Body of pancreas (tissue), 4 donors: Measurements from ENCODE around the gene MKS1.

Experiments
- CTCF ChIP-seq, 7 experiments: fragments of 450-650 bp in 4 of 7; fragments of 200-600 bp in 3 of 7; sonication (generic) in 3 of 7; IDR thresholded peaks; one replicate each; pipeline ENCODE4 v1.5.1; 2016 to 2019; ENCODE audit warnings: antibody characterized with exemption in 7 of 7
- POLR2A ChIP-seq, 3 donors: fragments of 450-650 bp; IDR thresholded peaks; one replicate each; pipeline ENCODE4 v1.6.1; 2016; ENCODE audit warnings: antibody characterized with exemption in 3 of 3, mild to moderate bottlenecking in 2 of 3

GRCh38 chr17:58244963-58245362 lies 25.9 kb upstream of the MKS1 start:
- no peak for TF ChIP-seq CTCF (IDR thresholded peaks at IDR 0.05)
- no peak for TF ChIP-seq POLR2A (IDR thresholded peaks at IDR 0.05)
